GM18499 (cell line): ENCODE data around the gene PIK3R6.
"Not testable (repeated sequence)": the region's sequence is repeated elsewhere in the genome, so short reads cannot be mapped to it uniquely, and the experiment has no call there.

Source experiments
- ATAC-seq: cut with Tn5 transposase; IDR thresholded peaks from one replicate; pipeline ENCODE4 v1.9.1; 2021; ENCODE audit warnings: moderate number of reproducible peaks; ENCODE audit not compliant: insufficient read depth, unreplicated experiment

The PIK3R6 gene

DNA sequence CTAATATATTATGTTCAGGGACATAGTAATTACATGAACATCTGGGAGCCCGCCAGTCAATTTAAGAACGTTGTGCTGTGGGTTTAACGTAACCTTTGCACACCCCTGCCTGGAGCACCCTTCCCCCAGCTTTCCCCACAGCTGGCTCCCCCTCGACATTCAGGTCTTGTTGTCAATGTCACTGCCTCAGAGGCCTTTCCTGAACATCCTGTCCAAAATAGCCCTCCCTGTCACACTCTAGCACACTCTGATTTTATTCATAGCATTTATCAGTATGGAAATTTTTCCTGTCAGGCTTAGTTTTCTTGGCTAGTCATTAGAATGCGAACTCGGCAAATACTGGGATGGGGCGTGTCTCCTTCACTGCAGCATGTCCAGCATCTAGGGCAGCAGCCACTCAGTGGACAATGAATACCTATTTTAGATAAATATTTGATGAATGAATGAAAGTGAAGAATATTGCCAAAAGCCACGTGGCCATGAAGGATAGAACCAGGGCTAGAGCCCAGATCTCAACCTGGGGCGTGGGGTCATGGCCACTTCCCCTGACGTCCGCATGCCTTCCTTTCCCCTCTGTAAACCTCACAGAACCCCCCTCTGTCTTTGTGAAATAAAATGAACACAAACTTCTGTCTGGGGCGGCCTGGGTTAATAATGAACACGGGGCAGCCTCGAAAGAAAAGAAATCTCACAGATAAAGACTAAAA is 10.5 kb downstream of the PIK3R6 start:
- no peak for ATAC-seq

DNA sequence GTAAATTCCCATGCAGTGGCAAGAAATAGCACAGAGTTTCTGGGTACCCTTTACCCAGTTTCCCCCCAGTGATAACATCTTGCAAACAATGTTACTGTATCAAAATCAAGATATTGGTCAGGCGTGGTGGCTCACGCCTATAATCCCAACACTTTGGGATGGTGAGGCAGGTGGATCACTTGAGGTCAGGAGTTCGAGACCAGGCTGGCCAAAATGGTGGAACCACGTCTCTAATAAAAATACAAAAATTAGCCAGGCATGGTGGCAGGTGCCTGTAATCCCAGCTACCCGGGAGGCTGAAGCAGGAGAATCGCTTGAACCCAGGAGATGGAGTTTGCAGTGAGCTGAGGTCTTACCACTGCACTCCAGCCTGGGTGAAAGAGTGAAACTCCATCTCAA is 11.3 kb downstream of the PIK3R6 start:
- ATAC-seq = not testable (repeated sequence)

DNA sequence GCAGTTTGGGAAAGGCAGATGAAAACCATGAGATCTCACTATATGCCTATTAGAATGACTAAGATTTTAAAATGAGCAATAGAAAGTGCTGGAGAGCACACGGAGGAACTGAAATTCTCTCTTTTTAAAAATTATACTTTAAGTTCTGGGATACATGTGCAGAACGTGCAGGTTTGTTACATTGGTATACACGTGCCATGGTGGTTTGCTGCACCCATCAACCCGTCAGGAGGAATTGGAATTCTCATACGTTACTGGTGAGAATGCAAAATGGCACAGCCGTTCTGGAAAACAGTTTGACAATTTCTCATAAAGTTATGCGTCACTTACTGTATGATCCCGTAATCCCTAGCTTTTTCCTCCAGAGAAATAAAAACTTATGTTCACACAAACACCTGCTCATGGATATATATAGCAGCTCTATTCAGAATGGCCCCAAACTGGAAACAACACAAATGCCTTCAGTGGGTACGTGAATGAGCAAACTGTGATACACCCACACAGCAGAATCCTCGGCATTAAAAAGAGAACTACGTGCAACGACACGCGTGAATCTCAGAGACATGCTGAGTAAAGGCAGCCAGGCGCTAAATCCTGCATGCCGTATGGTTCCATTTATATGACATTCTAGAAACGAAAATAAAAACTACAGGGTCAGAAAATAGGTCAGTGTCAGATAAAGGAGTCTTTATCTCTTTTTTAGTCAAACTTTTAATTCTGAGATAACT is 11.8 kb downstream of the PIK3R6 start:
- no peak for ATAC-seq

DNA sequence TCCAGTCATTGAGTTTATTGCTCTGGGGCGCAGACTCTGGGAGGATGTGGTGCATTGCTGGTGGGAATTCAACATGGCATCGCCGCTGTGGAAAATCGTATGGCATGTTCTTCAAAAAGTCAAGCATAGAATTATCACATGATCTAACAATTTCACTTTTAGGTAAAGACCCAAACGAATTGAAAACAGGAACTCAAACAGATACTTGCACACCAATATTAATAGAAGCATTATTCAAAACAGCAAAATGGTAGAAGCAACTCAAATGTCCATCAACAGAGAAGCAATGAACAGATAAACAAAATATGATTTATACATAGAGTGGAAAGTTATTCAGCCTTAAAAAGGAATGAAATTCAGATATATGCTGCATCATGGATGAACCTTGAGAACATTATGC is 15.9 kb downstream of the PIK3R6 start:
- no peak for ATAC-seq

DNA sequence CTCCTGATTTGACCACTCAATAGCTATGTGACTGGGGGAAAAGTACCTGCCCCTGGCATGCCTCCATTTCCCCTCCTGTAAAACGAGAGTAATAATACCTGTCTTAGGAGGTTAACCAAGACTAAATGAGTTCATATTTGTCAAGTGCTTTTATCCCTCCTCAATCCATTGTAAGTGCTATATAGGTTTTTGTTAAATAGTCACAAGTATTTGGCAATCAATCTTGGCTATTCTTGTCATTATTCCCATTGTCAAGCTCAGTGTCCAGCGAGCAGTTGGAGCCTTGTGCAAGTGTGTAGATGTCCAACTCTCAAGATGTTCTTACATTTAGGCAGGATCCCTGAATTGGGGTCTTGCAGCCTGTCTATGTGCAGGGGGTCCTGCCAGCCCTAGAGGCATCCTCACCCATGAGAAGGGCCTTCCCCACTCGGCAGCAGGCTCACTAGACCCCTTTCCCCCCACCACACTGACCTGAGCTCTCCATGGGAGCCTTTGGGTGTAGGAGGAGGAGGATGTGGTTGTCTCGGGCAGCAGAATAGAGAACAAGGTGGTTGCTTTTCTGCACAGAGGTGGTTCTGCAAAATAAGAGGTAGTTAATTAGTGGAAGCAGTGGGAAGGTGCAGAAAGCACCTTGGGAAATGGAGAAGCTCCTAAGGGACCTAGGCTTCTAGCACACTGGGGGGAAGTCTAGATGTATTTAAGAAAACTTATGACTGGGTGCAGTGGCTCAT is 18.0 kb downstream of the PIK3R6 start:
- ATAC-seq = no peak

DNA sequence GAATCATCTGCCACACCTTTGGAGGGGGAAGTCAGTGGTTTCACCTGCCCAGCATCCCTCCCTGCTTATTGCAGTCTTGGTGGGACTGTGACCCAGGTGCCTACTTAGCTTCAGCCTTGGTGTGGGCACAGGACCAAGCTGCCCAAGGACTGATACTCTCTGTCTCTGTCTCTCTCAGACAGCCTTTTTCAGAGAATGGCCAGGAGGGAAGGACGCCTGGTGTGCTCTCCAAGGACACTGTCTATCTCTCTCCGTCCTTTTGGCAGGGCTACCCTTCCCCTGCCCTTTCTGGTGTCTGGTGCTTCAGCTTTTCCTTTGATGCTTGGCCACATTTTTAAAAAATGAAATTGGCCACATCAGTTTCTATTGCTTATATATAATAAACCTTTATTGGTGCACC is 19.6 kb downstream of the PIK3R6 start:
- no peak for ATAC-seq

DNA sequence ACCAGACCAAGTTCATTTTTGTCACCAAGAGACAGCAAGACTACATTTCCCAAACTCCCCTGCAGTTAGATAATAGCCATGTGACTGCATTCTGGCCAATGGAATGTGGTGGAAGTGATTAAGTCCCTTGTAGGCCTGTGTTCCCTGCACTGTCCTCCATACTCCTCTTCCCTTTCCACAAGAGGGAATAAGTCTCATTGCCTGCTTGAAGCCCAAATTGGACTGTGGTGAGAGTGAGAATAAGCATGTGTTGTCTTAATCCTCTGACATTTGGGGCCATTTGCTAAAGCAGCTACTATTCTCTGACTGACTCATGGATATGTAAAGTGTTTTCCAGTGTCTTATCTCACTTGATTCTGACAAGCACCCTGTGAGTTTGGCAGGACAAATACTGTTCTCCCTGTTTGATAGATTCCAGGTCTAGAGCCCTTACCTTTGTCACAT is 20.7 kb downstream of the PIK3R6 start:
- ATAC-seq = no peak

DNA sequence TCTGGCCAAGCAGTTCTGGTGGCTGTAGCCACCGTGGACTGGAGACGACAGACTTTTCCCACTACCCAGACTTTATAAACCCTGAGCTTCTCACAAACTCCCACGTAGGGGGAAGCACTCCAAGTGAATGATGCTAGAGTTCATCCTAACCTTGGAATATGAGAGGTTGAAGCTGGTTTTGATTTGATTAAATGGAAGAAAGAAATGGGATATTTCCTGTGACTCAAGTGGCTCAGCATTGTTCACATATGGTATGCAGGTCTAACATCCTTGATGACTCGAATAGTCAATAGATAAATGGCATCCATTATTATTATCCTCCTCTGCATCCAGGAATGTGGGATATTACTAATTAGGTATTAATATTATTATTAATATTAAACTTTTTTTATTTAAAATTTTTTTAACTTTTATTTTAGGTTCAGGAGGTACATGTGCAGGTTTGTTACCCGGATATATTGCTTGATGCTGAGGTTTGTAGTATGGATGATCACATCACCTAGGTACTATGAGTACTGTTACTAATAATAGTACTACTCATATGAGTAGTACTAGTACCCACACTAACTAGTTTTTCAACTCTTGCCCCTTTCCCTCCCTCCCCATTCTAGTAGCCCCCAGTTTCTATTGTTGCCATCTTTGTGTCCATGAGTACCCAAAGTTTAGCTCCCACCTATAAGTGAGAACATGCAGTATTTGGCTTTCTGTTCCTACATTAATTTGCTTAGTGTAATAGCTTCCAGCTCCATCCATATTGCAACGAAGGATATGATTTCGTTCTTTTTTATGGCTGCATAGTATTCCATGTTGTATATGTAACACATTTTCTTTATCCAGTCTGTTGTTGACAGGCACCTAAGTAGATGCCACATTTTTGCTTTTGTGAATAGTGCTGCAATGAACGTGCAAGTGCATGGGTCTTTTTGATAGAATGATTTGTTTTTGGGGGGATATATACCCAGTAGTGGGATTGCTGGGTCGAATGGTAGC is 22.9 kb downstream of the PIK3R6 start:
- no peak for ATAC-seq

DNA sequence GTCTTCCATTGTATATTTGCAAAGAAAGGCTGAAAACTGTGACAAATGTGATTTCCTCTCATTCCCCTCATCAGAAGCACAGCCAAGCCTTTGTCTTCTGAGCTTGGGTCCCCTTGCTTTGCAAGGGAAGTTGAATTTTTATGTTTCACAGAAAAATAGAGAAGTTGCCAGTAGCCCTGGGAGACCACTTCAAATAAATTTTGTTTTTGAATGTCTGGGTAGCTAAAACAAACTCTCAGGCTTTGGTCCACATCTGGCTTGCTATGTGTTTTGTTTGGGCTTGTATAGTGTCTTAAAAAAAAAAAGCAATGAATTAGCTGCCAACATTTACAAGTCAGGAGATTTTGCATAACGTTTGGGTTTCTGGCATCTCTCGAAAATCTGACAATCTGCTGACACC is 24.1 kb downstream of the PIK3R6 start:
- no peak for ATAC-seq

DNA sequence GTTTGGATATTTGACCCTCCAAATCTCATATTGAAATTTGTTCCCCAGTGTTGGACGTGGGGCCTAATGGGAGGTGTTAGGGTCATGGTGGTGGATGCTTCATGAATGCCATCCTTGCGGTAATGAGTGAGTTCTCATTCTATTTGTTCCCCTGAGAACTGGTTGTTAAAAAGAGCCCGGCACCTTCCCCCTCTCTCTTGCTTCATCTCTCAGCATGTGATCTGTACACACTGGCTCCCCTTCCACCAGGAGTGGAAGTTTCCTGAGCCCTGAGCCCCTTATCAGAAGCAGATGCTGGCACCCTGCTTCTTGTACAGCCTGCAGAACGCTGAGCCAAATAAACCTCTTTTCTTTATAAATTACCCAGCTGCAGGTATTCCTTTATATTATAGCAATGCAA is 25.6 kb downstream of the PIK3R6 start:
- ATAC-seq = no peak

DNA sequence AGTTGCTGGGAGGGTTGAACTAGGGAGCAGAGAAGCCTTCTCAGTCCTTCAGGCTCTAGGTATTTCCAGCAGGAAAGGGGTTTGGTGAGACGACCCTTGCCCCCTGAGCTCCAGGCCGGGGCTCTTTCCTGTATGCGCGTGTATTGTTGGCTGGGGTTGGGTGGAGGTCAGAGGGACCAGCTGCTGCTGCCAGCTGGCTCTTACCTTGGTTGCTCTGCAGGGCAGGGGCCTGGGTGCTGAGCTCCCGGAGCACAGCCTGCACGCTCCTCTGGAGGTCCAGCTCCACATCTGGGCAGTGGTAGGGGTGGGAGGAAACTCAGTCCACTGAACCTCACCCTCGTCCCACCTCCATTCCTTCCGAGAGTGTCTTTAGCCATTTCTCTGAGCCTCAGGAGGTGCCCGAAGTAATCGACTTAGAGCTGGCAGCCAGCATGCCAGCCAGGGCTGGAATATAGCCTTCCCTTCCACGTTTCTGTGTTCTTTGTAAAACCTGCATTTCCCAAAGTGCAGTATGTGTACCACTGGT is 28.0 kb downstream of the PIK3R6 start:
- ATAC-seq = no peak

DNA sequence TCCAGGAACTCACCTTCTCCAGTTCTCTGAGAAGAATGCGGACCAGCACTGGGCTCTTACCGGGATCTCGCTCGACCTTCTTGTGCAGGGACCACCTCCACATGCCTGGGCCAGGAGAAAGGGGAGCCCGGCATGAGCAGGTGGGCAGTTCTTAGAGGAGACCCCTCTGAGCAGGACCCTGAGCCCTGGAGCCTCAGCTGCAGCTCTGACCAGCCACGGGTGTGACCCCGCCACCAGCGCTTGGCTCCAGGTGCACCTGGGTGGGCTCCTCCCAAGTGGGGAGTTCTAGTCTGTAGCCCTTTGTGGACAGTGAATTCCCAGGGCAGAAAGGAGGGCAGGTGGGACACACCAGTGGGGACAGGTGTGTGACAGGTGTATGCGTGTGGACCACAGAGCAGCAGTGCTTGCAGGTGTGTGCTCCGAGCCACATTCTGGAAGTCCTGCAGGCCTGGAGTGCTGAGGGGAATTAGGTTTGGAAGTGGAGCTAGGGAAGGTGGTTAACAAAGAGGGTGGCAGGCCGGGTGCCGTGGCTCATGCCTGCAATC is 28.9 kb downstream of the PIK3R6 start:
- ATAC-seq = no peak

DNA sequence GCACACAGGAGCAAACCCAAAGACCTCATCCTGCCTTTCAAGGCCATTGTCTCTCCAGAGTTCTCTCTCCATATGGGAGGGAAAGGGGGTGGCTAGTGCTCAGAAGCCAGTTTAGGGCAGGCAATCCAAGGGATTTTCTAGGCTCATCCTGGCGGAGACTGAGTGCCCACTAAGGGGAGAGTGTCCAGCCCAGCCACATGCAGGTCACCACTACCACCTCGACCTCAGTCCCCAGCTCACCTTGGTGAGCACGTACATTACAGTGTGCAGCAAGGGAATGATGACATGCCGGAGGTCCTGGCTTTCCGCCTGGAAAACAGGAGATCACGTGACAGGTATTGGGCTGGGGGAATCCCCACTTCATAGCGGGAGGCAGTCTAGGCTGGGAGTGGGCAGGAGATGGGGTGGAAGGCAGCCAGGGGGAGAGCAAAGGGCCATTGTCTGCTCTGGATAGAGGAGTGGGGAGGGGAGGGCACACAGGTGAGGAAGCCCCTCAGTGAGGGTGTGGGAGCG is 29.9 kb downstream of the PIK3R6 start:
- ATAC-seq = no peak

DNA sequence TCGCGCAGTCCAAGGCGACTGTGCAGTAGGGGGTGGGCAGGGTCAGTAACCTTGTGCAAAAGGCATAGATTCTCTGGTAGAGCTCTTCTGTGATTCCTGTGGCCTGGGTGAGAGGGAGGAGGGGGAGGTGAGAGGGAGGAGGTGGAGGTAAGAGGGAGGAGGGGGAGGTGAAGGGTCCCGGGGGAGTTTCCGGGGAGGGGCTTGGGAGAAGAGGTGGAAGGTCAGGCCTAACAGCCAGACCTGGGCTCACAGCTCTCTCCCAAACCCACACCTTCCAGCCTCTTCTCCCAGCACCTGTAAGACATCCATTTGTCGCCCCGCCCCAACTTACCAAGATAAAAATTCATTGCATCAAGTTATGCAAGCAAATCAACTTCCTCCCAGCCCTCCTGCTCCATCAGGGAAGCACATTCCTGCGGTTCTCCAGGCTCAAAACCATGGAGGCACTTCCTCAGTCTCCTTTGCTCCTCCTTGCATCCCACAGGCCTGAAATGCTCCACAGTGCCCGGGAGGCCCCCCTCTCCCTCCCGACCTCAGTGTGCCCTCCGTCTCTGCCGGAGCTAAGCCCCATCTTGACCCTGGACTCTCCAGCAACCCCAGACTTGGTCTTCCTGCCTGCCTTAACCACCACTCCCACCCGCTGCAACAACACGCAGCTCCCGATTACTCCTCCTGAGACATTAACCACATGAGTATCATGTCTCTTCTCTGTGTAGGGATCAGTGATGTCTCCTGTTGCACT is 30.5 kb downstream of the PIK3R6 start:
- no peak for ATAC-seq

DNA sequence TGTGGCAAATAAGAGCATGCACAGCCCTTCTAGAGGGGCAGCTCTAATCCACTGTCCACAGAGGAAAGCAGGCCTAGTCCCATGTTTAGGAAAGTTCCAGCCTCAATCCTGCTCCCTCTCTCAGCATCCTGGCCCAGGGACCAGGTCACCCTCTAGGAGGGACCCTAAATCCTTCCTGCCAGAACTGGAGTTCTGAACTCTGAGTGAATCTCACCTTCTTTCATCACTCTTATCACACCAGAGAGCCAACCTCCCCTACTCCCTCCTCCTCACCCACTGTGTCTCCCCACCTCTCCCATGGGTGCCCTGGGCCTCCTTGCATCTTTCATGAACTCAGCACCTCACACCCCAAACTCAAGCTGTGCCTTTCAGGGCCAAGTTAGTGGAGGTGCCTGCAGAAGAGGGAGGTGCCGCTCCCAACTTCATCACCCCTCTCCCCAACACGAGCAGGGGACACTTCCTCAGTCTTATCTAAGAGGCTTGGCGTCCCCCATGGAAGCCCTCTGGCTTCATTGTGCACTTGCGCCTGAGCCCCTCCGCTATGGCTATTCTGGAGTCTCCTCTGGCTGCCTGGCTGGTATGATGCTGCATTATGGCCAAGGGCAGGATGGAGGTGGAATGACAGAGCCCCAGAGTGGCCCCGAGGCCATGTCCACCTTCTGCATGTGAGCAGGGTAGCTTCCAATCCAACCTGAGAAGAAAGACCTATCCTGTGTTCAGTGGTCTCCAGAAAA is 31.7 kb downstream of the PIK3R6 start:
- no peak for ATAC-seq

DNA sequence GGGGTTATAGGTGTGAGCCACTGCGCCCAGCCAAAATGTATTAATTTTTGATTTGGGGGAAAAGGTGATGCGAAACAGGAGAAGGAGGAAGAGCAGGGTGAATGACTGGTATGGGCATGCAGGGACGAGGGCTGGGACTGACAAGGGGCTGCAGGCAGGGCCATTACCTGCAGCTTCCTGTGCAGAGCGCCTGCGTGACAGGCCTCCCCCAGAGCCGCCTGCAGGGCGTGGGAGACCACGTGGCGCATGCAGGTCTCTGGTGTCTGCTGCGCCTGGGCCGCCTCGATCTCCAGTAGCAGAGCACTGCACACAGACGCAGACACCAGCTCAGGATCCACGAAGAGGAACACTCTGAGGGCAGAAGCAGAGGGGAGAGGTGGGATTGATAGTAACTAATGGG is 32.4 kb downstream of the PIK3R6 start:
- ATAC-seq = no peak

DNA sequence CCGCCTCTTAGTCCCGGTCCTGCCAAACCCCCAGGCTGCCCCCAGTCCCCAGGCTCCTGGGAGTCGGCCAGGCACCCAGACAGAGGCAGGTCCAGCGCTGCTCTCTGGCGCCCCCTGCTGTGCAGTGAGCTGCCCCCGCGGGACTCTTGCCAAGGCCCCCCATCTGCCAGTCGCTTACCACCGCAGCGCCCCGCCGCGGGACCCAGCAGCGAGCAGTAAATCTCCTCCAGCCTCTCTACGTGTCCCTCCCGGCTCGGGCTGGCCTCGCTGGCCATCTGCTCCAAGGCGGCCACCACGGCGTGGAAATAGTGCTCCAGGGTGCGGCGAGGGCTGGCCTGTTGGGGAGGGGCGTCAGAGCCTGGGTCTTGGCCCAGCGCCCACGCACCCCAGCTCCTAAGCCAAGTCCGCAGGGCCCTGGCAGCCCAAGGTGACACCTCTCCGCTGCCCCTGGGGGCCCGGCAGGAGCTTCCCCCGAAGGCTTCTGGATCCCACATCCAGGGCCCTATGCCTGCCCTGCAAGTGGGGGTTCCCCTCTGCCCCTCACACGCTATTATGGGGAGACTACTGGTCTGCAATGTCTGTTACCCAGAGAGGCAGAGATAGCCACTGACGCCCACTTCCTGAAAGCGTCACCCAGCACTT is 34.6 kb downstream of the PIK3R6 start:
- no peak for ATAC-seq
